Peyer's patch (tissue), 4 donors: ENCODE data around the gene KLHL25.

ENCODE experiments used
- CTCF ChIP-seq, 6 experiments: fragments of 450-650 bp in 4 of 6; fragments of 200-600 bp in 2 of 6; sonication (generic) in 1 of 6; IDR thresholded peaks; one replicate each; pipeline ENCODE4 v1.5.1; 2017 to 2019; ENCODE audit warnings: antibody characterized with exemption in 6 of 6, mild to moderate bottlenecking in 3 of 6, moderate library complexity in 1 of 6
- POLR2A ChIP-seq, 2 donors: fragments of 450-650 bp; IDR thresholded peaks; one replicate each; pipeline ENCODE4 v1.5.1; 2017; ENCODE audit warnings: antibody characterized with exemption in 2 of 2, mild to moderate bottlenecking in 2 of 2, moderate library complexity in 2 of 2

- TF ChIP-seq POLR2A (IDR thresholded peaks at IDR 0.05) = no peak
- no peak for TF ChIP-seq CTCF (IDR thresholded peaks at IDR 0.05)
These were observed 22.8 kb downstream of the KLHL25 start for GRCh38 chr15:85771781-85772445.
